Ectodermal cell (in vitro differentiated cells): ENCODE results near the gene RNF126.

Experiments
- H3K27ac ChIP-seq: 2 replicates; pipeline ENCODE4 v1.7.0; 2013; ENCODE audit warnings: mild to moderate bottlenecking, low read depth, low read length; ENCODE audit not compliant: insufficient read depth, poor library complexity, severe bottlenecking
- H3K27me3 ChIP-seq: 2 replicates; pipeline ENCODE4 v1.7.0; 2013; ENCODE audit warnings: mild to moderate bottlenecking, low read length; ENCODE audit not compliant: insufficient read depth, control insufficient read depth, poor library complexity, severe bottlenecking
- H3K36me3 ChIP-seq: one replicate; pipeline ENCODE4 v1.7.0; 2013; ENCODE audit warnings: low read length; ENCODE audit not compliant: control insufficient read depth, insufficient read depth
- H3K4me1 ChIP-seq: one replicate; pipeline ENCODE4 v1.7.0; 2013; ENCODE audit warnings: low read length; ENCODE audit not compliant: control insufficient read depth, insufficient read depth
- H3K4me3 ChIP-seq: 2 replicates; pipeline ENCODE4 v1.7.0; 2013; ENCODE audit warnings: low read depth, low read length, control low read depth; ENCODE audit not compliant: insufficient read depth
- H3K9me3 ChIP-seq: 2 replicates; pipeline ENCODE4 v1.7.0; 2013; ENCODE audit warnings: mild to moderate bottlenecking, low read length, moderate library complexity; ENCODE audit not compliant: control insufficient read depth
- WGBS, 2 experiments: methylation state at CpG; one replicate each; pipeline ENCODE4 v1.1.7; 2013; ENCODE audit warnings: missing lambda C conversion rate in 2 of 2; 5-methylcytosine and 5-hydroxymethylcytosine counted together

The RNF126 gene

DNA sequence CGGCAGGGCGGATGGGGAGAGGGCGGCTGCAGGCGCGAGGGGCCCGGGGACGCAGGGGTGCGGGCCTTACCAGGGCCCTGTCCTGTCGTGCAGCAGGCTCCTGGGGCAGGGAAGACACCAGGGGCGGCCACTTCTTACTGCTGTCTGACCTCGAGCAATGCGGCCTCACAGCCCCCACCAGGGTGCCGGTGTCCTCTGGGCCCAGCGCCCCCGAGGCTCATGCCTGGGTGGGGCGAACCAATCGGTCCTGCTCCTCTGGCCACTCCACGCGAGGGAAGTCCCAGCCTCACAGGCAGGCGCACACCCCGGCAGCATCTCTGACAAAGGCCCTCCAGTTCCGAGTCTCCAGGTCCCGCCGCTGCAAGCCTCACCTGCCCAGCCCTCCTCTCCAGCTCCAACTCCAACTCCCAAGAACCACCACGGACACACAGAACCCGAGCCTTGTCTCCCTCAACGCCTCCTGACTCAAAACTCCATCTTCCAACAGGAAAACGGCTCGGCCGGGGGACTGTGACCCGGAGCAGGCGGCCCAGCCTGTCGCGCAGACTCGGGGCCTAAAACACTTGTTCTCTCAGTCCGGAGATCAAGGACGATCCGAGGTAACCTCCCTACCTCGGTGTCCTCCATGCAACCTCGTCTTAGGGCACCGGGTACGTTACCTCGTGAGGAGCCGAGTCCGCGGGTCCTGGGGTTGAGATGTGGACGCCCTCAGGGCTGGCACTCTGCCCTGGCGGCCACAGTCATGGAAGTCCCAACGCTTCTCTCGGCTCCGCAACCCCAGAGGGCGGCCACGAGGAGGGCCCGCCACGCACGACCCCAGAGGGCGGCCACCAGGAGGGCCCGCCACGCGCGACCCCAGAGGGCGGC, 16.9 kb downstream of the RNF126 start:
- no peak overlapping the region for H3K4me3 ChIP-seq
- H3K4me1 ChIP-seq = no peaks in the 10 kb centered on the region
- no peak overlapping the region for H3K27ac ChIP-seq
- no peaks in the 10 kb centered on the region for H3K27me3 ChIP-seq
- 94% methylated on average over 62 of the region's 62 CpGs for WGBS, 2 experiments
- no peaks in the 10 kb centered on the region for H3K9me3 ChIP-seq
- H3K36me3 ChIP-seq = peaks cover 6% of the 10 kb centered on the region

GRCh38 chr19:644789-645188, 18.2 kb downstream of the RNF126 start:
- H3K4me1 ChIP-seq = no peaks in the 10 kb centered on the region
- H3K27me3 ChIP-seq = peaks cover 8% of the 10 kb centered on the region
- no peaks in the 10 kb centered on the region for H3K9me3 ChIP-seq
- no peak overlapping the region for H3K27ac ChIP-seq
- WGBS, 2 experiments = 93 to 94% methylated on average over 14 of the region's 14 CpGs
- no peaks in the 10 kb centered on the region for H3K36me3 ChIP-seq
- H3K4me3 ChIP-seq = no peak overlapping the region

DNA sequence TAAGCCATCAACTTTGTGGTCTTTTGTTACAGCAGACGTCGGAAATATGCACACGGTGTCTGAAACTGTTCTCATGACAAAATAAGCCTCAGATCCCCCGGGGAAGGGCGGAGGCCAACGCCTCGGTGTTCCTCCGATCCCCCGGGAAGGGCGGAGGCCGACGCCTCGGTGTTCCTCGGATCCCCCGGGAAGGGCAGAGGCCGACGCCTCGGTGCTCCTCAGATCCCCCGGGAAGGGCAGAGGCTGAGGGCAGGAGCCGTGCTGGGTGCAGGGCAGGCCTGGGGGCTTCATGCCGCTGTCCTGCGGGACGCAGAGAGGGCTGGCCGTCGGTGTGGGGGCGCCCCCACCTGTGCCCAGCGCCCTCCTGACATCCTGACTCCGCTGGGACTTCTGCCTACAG, 18.7 kb downstream of the RNF126 start:
- WGBS, 2 experiments = 89% methylated on average over 28 of the region's 28 CpGs
- Histone ChIP-seq H3K27me3 (peaks cover 10% of the 10 kb centered on the region), H3K36me3 (no peaks in the 10 kb centered on the region), H3K4me1 (no peaks in the 10 kb centered on the region), H3K4me3 (no peak overlapping the region), H3K27ac (no peak overlapping the region), H3K9me3 (no peaks in the 10 kb centered on the region)

DNA sequence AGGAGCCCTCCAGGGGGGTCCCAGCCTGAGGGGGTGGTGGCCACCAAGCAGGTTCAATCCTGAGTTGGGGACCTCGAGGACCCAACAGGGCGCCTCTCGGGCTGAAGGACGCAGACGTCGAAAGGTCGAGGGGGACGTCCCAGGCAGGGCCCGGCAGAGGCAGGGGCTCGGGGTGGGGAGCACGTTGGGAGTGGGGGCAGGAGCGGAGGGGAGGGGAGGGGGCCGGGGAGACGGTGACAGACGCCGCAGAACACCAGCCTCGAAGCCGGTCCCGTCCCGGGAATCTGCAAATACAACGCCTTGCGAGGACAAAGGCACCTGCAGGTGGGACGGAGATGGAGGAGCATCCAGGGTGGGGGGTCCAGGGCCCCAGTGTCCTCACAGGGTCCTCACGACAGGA, 19.3 kb downstream of the RNF126 start:
- no peak overlapping the region for H3K27ac ChIP-seq
- WGBS, 2 experiments = 92 to 93% methylated on average over 24 of the region's 24 CpGs
- peaks cover 17% of the 10 kb centered on the region for H3K27me3 ChIP-seq
- no peaks in the 10 kb centered on the region for H3K36me3 ChIP-seq
- H3K4me3 ChIP-seq = no peak overlapping the region
- no peaks in the 10 kb centered on the region for H3K9me3 ChIP-seq
- H3K4me1 ChIP-seq = peaks cover 2% of the 10 kb centered on the region

DNA sequence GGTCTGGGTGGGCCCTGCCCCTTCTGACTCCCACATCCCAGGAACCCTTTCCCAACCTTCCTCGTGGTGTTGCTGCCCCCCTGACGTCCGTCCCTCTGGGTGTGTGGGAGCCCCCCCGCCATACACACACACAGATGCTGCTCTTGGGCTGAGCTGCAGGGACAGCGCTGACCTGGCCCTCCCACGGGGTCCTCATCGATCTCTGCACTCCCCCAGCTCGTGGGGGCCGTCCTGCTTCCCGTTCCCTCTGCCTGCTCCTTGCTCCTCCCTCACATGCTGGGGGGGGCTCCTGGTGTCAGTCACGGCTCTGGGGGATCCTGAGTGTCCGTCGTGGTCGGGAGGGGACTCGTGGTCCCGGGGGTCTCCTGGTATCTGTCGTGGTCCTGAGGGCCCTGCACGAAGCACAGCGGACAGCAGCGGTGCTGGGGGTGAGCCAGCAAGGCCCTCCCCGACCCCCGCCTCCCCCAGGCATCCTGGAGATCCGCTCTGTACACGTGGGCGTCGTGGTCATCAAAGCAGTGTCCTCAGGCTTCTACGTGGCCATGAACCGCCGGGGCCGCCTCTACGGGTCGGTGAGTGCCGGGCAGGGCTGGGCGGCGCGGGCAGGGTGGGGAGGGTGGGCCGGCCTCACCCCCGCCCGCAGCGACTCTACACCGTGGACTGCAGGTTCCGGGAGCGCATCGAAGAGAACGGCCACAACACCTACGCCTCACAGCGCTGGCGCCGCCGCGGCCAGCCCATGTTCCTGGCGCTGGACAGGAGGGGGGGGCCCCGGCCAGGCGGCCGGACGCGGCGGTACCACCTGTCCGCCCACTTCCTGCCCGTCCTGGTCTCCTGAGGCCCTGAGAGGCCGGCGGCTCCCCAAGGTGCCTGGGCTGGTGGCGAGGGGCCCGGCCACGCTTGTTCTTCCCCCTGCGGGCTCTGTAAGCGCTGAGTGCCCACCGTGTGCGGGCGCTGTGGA, 20.0 kb downstream of the RNF126 start:
- Histone ChIP-seq H3K9me3 (no peaks in the 10 kb centered on the region), H3K36me3 (no peaks in the 10 kb centered on the region), H3K27me3 (peaks cover 24% of the 10 kb centered on the region), H3K27ac (no peak overlapping the region), H3K4me1 (peaks cover 2% of the 10 kb centered on the region), H3K4me3 (no peak overlapping the region)
- WGBS, 2 experiments = 92% methylated on average over 70 of the region's 70 CpGs

DNA sequence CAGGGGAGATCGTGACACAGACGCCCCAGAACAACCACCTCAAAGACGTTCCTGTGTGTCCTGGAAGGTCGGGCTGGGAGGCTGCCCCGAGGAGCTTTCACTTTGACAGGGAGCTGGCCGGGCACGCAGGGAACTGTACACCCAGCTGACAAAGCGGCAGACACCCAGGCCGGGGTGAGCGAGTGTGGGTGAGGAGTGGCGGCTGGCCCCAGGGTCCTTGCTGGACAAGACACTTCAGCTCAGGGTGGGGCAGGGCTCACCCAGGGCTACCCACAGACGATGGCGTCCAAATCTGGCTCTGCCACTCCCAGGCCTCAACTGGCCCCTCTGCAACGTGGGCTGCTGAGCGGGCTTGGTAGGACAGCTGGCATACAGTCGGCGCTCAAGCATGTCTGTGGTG, 21.3 kb downstream of the RNF126 start:
- Histone ChIP-seq H3K9me3 (no peaks in the 10 kb centered on the region), H3K4me3 (no peak overlapping the region), H3K4me1 (peaks cover 2% of the 10 kb centered on the region), H3K27me3 (peaks cover 37% of the 10 kb centered on the region), H3K27ac (no peak overlapping the region), H3K36me3 (no peaks in the 10 kb centered on the region)
- WGBS, 2 experiments = 94% methylated on average over 17 of the region's 17 CpGs

- H3K4me3 ChIP-seq = no peak overlapping the region
- no peaks in the 10 kb centered on the region for H3K9me3 ChIP-seq
- WGBS, 2 experiments = 92 to 94% methylated on average over 31 of the region's 31 CpGs
- H3K36me3 ChIP-seq = no peaks in the 10 kb centered on the region
- no peak overlapping the region for H3K27ac ChIP-seq
- H3K27me3 ChIP-seq = peaks cover 37% of the 10 kb centered on the region
- H3K4me1 ChIP-seq = peaks cover 2% of the 10 kb centered on the region
Observed at GRCh38 chr19:640606-641189, 22.3 kb downstream of the RNF126 start.

GRCh38 chr19:640161-640558, 22.9 kb downstream of the RNF126 start:
- 55 to 58% methylated on average over 25 of the region's 25 CpGs for WGBS, 2 experiments
- H3K4me1 ChIP-seq = peaks cover 2% of the 10 kb centered on the region
- H3K4me3 ChIP-seq = no peak overlapping the region
- no peaks in the 10 kb centered on the region for H3K9me3 ChIP-seq
- peaks cover 37% of the 10 kb centered on the region for H3K27me3 ChIP-seq
- H3K27ac ChIP-seq = no peak overlapping the region
- H3K36me3 ChIP-seq = no peaks in the 10 kb centered on the region

DNA sequence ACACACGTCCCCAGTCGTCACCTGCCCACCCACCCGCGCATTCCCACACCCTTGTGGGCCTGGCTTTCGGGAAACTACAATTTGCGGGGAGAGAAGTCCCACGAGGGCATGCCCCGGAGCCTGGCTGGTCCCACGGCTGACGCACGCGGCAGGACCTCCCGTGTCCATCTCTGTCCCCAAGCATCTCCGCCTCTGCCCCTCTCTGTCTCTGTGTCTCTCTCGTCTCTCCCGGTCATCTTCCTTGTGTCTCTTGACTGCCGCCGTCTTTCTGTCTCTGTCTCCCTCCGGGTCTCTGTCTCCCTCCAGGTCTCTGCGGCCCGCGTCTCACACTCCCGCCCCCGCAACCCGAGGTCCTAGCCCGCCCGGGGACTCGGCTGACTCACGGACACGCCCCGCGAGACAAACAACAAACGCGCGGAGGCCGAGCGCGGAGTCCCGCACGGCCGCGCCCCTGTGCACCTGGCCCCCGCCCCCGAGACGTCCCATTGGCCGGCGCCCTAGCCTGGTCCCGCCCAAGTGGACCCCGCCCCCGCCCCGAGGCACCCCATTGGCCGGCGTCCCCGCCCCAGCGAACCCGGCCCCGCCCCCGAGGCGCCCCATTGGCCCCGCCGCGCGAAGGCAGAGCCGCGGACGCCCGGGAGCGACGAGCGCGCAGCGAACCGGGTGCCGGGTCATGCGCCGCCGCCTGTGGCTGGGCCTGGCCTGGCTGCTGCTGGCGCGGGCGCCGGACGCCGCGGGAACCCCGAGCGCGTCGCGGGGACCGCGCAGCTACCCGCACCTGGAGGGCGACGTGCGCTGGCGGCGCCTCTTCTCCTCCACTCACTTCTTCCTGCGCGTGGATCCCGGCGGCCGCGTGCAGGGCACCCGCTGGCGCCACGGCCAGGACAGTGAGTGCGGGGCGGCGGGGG, 23.5 kb downstream of the RNF126 start, which contains the start of gene FGF22:
Gene FGF22, plus strand, starts transcription at position 627 of the 908 bp plus-strand sequence. Its CDS starts 47 bp downstream, at position 674.
- H3K4me3 ChIP-seq = peak within 1 kb of the TSS; percentile 31
- 8 to 9% methylated on average over 109 of the region's 109 CpGs for WGBS, 2 experiments
- no peaks in the 10 kb centered on the region for H3K9me3 ChIP-seq

More for the DNA sequence above, 23.5 kb downstream of the RNF126 start, which contains the start of gene FGF22:
- H3K27ac ChIP-seq = no peak within 1 kb of the TSS
- no peaks in the 10 kb centered on the region for H3K36me3 ChIP-seq
- peaks cover 2% of the 10 kb centered on the region for H3K4me1 ChIP-seq
- H3K27me3 ChIP-seq = peaks cover 37% of the 10 kb centered on the region
